Testis (tissue), 3 donors: ENCODE data around the gene CYTH2. TPM values are rescaled to one million over a fixed set of nuclear protein-coding genes. Genes with fewer than 3 reads are reported as not detected.

Experiments
- DNase-seq: peaks from one replicate; pipeline ENCODE4 v3.0.0-alpha.2; 2019
- H3K27ac ChIP-seq, 2 donors: fragments of 200-600 bp; sonication (generic); one replicate each; pipeline ENCODE4 v1.5.1; 2019
- H3K27me3 ChIP-seq: fragments of 200-600 bp; sonication (generic); one replicate; pipeline ENCODE4 v1.5.1; 2019
- H3K36me3 ChIP-seq: fragments of 200-600 bp; sonication (generic); one replicate; pipeline ENCODE4 v1.5.1; 2017; ENCODE audit warnings: low read depth; ENCODE audit errors: missing control alignments
- H3K4me1 ChIP-seq: fragments of 200-600 bp; sonication (generic); one replicate; pipeline ENCODE4 v1.5.1; 2019
- H3K4me3 ChIP-seq, 2 donors: fragments of 200-600 bp; sonication (generic); one replicate each; pipeline ENCODE4 v1.5.1; 2017 to 2019
- H3K9me3 ChIP-seq: fragments of 200-600 bp; sonication (generic); one replicate; pipeline ENCODE4 v1.5.1; 2017
- POLR2A ChIP-seq: fragments of 450-650 bp; IDR thresholded peaks from one replicate; pipeline ENCODE4 v1.6.1; 2017; ENCODE audit warnings: antibody characterized with exemption, mild to moderate bottlenecking, moderate library complexity
- WGBS, 2 donors: methylation state at CpG; one replicate each; pipeline ENCODE4 v1.1.5; 2018; 5-methylcytosine and 5-hydroxymethylcytosine counted together
- intact Hi-C: fragments of 100-400 bp; cut with DNase I; formaldehyde crosslinking; loops from one replicate; pipeline ENCODE4 v1.15.1; 2023; ENCODE audit warnings: low total_unique reads
- polyA plus RNA-seq: library from polyadenylated mRNA; stranded (reverse); fragments of 350-450 nt; fragmentation: Illumina TruSeq; extraction: RNeasy Lipid Tissue Mini Kit (QIAGEN cat#74804); gene quantifications from one replicate; pipeline ENCODE4 v1.2.3, GENCODE V29; 2014; ENCODE audit warnings: low read depth, low replicate concordance; ENCODE audit not compliant: insufficient read depth
- total RNA-seq, 2 donors: library from RNA; depleted of rRNA; stranded (reverse); fragments of >200 nt; gene quantifications; one replicate each; pipeline ENCODE4 v1.2.3, GENCODE V29; 2016
- TF ChIP-seq, protein P1 (sequence below), 3 experiments: fragments of 450-650 bp in 2 of 3; fragments of 200-600 bp in 1 of 3; sonication (generic) in 1 of 3; IDR thresholded peaks; one replicate each; pipeline ENCODE4 v1.5.1; 2016 to 2019; ENCODE audit warnings: antibody characterized with exemption in 3 of 3, mild to moderate bottlenecking in 2 of 3, moderate library complexity in 1 of 3

CYTH2 gene
- total and polyA plus RNA-seq, 3 donors from 2014 or later: 92.7 to 132 (median 123) TPM

DNA sequence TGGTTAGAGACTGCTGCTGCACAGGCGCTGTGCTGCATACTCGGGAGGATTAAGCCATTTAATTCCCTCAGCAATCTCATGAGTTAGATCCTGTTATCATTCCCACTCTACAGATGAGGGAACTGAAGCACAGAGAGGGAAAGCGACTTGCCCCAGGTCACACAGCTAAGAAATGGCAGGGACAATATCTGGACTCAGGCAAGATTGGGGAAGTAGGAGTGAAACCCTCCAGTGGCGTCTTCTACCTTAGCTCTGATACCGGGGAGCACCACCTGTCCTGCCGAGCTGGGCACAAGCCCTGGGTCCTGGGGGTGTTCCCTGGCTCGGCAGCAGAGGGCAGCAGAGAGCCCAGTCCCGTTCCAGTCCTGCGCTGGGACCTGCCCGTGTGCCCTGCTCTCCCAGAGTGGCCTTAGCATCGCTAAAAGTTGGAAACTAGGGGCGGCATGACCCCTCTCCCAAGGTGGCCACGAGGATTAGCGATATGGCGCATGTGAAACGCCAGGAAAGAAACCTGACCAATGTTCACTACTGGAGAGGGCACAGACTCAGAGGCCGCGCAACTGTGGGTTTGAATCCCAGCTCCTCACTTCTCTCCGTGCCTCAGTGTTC lies 20.5 kb downstream of the CYTH2 start:
- H3K4me1 ChIP-seq: peaks cover 6% of the 10 kb centered on the region
- H3K4me3 ChIP-seq: no peak overlapping the region
- no peak for TF ChIP-seq POLR2A
- TF ChIP-seq, protein P1, sequence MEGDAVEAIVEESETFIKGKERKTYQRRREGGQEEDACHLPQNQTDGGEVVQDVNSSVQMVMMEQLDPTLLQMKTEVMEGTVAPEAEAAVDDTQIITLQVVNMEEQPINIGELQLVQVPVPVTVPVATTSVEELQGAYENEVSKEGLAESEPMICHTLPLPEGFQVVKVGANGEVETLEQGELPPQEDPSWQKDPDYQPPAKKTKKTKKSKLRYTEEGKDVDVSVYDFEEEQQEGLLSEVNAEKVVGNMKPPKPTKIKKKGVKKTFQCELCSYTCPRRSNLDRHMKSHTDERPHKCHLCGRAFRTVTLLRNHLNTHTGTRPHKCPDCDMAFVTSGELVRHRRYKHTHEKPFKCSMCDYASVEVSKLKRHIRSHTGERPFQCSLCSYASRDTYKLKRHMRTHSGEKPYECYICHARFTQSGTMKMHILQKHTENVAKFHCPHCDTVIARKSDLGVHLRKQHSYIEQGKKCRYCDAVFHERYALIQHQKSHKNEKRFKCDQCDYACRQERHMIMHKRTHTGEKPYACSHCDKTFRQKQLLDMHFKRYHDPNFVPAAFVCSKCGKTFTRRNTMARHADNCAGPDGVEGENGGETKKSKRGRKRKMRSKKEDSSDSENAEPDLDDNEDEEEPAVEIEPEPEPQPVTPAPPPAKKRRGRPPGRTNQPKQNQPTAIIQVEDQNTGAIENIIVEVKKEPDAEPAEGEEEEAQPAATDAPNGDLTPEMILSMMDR (IDR thresholded peaks at IDR 0.05): peak; percentile 67 to 87 (median 78)
- H3K27ac ChIP-seq: no peak overlapping the region
- no peaks in the 10 kb centered on the region for H3K9me3 ChIP-seq
- intact Hi-C loops: no loop called here
- WGBS, 2 donors: 29 to 30% methylated on average over 7 to 19 of the region's 19 CpGs
- H3K36me3 ChIP-seq: no peaks in the 10 kb centered on the region
- H3K27me3 ChIP-seq: no peaks in the 10 kb centered on the region
- DNase-seq: peak; percentile 79

DNA sequence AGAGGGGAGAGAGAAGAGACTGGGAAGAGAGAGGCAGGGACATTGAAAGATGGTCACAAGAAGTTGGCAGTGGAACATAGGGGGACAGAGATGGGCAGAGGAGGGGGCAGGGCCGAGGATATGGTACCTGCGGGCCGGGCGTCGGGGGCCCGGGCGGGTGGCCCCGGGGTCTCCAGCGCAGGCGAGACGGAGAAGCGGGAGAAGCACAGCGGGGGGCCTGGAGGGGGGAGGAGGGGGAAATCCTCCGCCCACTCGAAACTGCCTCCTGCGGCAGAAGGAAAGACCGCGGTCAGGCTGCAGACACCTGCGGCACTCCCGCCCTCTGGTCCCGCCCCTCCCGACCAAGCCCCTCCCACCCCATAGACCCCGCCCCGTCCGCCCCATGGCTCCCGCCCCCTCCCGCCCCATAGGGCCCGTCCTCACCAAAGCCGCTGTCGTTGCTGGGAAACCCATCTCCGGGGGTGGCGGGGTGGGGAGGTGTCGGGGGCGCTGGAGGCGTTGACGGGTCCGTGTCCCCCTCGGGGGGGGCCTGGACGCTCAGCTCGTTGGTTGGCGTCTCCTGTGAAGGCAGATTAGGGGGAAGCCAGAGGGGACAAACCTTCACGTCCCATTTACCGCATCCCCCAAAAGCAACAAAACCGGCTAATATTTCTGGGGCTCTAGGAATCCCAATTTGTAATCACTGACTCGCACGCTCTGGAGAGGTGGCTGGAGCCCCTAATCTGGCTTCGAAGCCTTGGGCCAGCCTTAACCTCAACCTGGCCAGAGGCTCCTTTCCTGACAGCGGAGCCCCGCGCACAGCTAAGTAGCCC lies 22.0 kb downstream of the CYTH2 start:
- Histone ChIP-seq H3K36me3 (no peaks in the 10 kb centered on the region), H3K27me3 (no peaks in the 10 kb centered on the region), H3K9me3 (no peaks in the 10 kb centered on the region), H3K4me3 (no peak overlapping the region), H3K4me1 (peaks cover 6% of the 10 kb centered on the region), H3K27ac (no peak overlapping the region)
- intact Hi-C loops: no loop called here
- no peak for TF ChIP-seq POLR2A
- TF ChIP-seq, protein P1 (IDR thresholded peaks at IDR 0.05): no peak
- 4 to 14% methylated on average over 7 to 50 of the region's 50 CpGs for WGBS, 2 donors
- DNase-seq: no peak

DNA sequence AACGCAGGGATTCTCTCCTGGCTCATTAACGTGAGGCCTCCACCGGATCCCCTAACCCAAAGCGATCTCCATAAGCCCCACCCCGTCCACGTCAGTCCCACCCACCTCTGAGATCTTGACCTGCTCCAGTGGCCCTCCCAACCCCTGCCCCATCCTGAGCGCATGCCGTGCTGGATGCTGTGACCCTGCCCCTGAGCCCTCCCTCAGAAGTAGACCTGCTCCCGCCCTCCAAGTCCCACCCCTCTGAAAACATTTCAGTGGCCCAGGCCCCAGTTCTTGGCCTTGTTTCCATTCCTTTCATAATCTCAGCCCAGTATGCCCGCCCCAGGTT lies 22.6 kb downstream of the CYTH2 start:
- DNase-seq: no peak
- no peaks in the 10 kb centered on the region for H3K27me3 ChIP-seq
- no peaks in the 10 kb centered on the region for H3K9me3 ChIP-seq
- TF ChIP-seq, protein P1 (IDR thresholded peaks at IDR 0.05): no peak
- TF ChIP-seq POLR2A: no peak
- intact Hi-C loops: no loop called here
- WGBS, 2 donors: 22% methylated on average over 10 of the region's 10 CpGs
- H3K27ac ChIP-seq: no peak overlapping the region
- no peaks in the 10 kb centered on the region for H3K36me3 ChIP-seq
- no peak overlapping the region for H3K4me3 ChIP-seq
- H3K4me1 ChIP-seq: peaks cover 6% of the 10 kb centered on the region

DNA sequence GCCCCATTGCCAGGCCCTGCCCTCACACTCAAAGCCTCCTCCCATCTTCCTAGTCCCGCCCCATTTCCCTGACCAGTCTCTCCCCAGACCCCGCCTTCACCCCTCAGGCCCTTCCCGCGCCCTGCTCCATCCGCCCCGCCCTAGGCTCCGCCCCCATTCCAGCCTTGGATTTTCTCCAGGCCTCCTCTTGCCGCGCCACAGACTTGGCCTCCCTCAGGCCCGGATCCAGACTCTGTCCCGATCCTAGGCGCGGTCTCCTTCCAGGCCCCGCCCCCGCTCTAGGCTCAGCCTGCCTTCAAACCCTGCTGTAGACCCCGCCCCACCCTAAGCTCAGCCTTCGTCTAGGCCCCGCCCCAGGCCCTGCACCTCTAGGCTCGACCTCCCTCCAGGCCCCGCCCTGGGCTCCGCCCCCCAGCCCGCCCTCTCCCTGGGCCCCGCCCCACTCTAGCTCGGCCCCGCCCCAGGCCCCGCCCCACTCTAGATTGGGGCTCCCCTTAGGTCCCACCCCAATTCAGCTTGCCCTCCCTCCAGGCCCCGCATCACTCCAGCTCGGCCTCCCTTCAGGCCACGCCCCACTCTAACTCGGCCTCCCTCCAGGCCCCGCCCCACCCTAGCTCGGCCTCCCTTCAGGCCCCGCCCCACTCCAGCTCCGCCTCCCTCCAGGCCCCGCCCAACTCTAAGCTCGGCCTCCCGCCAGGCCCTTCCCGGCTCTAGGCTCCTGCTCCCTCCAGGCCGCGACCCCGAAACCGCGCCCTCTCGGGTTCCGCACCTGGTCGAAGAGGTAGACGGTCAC lies 24.0 kb downstream of the CYTH2 start:
- peak; percentile 94 for DNase-seq
- intact Hi-C loops: no loop called here
- 1% methylated on average over 27 to 47 of the region's 47 CpGs for WGBS, 2 donors
- Histone ChIP-seq H3K27me3 (no peaks in the 10 kb centered on the region), H3K4me1 (peaks cover 6% of the 10 kb centered on the region), H3K4me3 (peak overlapping the region; percentile 42 to 53), H3K36me3 (no peaks in the 10 kb centered on the region), H3K9me3 (no peaks in the 10 kb centered on the region), H3K27ac (peak overlapping the region in 1 of 2 donors; percentile 53)
- no peak for TF ChIP-seq POLR2A
- TF ChIP-seq, protein P1 (IDR thresholded peaks at IDR 0.05): no peak
